Stimulated activated CD4-positive, alpha-beta T cell treated with anti-CD3 and anti-CD28 coated beads, Interleukin-2, amount 100 ng/mL, for 4 hours (primary cell): ENCODE data around the gene CHCHD3.
"Not testable (repeated sequence)": the region's sequence is repeated elsewhere in the genome, so short reads cannot be mapped to it uniquely, and the experiment has no call there.

Source experiments
- DNase-seq: peaks from one replicate; pipeline ENCODE4 v3.0.0-alpha.2; 2020; ENCODE audit warnings: low read depth

CHCHD3 gene

GRCh38 chr7:133001727-133002126 is 80.2 kb downstream of the CHCHD3 start:
- no peak for DNase-seq

GRCh38 chr7:132999845-133000244 is 82.0 kb downstream of the CHCHD3 start:
- no peak for DNase-seq

- DNase-seq: no peak
Measured at GRCh38 chr7:132998763-132999162, 83.1 kb downstream of the CHCHD3 start.

GRCh38 chr7:132997505-132997904 is 84.4 kb downstream of the CHCHD3 start:
- DNase-seq: no peak

- no peak for DNase-seq
Measured at GRCh38 chr7:132996581-132997242, 85.2 kb downstream of the CHCHD3 start.

- no peak for DNase-seq
Measured at GRCh38 chr7:132993377-132994013, 88.4 kb downstream of the CHCHD3 start.

- no peak for DNase-seq
Measured at GRCh38 chr7:132991615-132992587, 90.0 kb downstream of the CHCHD3 start.

GRCh38 chr7:132988117-132988516 is 93.8 kb downstream of the CHCHD3 start:
- no peak for DNase-seq

- DNase-seq: no peak
Measured at GRCh38 chr7:132980402-132980801, 101.5 kb downstream of the CHCHD3 start.

- DNase-seq: no peak
Measured at GRCh38 chr7:132979524-132979923, 102.4 kb downstream of the CHCHD3 start.

- no peak for DNase-seq
Measured at GRCh38 chr7:132977234-132977633, 104.7 kb downstream of the CHCHD3 start.

- DNase-seq: no peak
Measured at GRCh38 chr7:132972745-132973144, 109.1 kb downstream of the CHCHD3 start.

GRCh38 chr7:132970257-132970656 is 111.6 kb downstream of the CHCHD3 start:
- no peak for DNase-seq

GRCh38 chr7:132969520-132969919 is 112.4 kb downstream of the CHCHD3 start:
- no peak for DNase-seq

- not testable (repeated sequence) for DNase-seq
Measured at GRCh38 chr7:132967470-132967848, 114.4 kb downstream of the CHCHD3 start.

- no peak for DNase-seq
Measured at GRCh38 chr7:132966754-132967469, 115.0 kb downstream of the CHCHD3 start.

- DNase-seq: no peak
Measured at GRCh38 chr7:132965951-132966350, 115.9 kb downstream of the CHCHD3 start.

- no peak for DNase-seq
Measured at GRCh38 chr7:132964876-132965275, 117.0 kb downstream of the CHCHD3 start.

GRCh38 chr7:132959891-132960290 is 122.0 kb downstream of the CHCHD3 start:
- DNase-seq: no peak

GRCh38 chr7:132956556-132956955 is 125.3 kb downstream of the CHCHD3 start:
- DNase-seq: no peak

- no peak for DNase-seq
Measured at GRCh38 chr7:132953468-132953867, 128.4 kb downstream of the CHCHD3 start.

GRCh38 chr7:132950725-132951124 is 131.2 kb downstream of the CHCHD3 start:
- no peak for DNase-seq
